ENCODE measurements around the gene NOM1.

NOM1 gene

DNA sequence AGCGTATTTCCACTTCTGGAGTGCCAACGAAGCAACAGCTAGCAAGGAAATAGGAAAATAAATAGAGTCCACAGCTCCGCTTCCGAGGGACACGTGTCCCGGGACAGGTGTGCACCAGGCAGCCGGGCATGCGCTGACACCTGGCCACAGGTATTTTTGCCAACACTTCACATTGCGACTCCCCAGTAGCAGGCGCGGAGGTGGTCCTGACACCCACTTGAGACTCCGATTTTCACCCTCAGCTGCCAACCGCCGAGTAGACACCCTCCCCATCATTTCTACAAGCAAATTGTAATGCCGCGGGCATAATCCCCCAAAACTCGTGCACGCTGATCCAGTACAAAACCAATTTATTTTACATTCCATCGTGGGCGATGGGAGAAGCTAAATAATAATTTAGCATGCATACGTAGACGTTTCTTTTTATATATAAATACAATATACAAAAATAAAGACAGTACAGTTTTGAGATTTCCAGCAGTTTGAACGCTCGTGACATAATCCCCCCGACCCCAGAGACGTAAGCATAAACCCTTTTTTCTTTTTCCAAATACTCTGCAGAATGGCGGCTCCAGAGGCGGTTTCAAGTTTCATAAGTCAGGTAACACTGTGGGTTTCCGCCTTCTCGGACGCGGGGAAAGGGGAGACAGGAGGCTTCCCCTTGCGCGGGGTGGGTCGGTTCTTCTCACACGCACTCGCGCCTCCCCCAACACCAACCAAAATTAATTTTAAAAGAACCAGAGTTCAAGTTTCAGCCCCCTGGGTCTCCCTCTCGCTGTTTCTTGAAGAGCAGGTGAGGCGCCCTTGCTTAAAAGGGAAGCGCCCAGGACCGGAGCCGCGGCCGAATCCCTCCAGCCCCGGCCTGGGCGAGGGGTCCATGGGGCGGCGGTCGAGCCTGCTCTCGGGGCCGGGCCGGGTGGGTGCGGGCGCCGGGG lies 55.3 kb downstream of the NOM1 start:
- DNase-seq (ENCODE audit: low spot score) = no peak

GRCh38 chr7:157005456-157006204 lies 56.1 kb downstream of the NOM1 start:
- no peak for DNase-seq (ENCODE audit: low spot score)

DNA sequence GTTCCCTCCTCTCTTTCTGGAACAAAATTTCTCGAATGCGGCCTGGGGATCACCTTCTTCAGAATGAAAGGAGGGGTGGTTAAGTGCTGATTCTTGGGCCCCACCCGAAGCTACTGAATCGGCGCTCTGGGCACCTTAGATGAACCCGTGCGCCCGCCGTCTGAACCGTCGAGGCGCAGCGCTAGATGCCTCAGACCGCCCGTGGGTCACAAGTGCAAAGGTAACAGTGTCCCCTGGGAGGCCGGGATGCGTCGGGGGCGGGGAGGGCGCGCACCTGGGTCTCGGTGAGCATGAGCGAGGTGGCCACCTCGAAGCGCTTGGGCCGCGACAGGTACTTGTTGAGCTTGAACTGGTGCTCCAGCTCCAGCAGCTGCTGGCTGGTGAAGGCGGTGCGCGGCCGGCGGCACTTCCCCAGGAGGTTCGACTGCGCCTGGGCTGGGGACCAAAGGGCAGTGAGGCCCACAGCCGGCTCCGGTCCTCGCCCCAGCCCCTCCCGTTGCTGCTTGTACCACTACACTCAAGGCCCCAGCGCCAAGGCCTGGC lies 56.8 kb downstream of the NOM1 start:
- DNase-seq (ENCODE audit: low spot score) = no peak

- no peak for DNase-seq (ENCODE audit: low spot score)
Measured at GRCh38 chr7:157006829-157007469, 57.4 kb downstream of the NOM1 start.

- DNase-seq (ENCODE audit: low spot score) = peak; percentile 59
Measured at GRCh38 chr7:157007470-157008066, 58.1 kb downstream of the NOM1 start.

DNA sequence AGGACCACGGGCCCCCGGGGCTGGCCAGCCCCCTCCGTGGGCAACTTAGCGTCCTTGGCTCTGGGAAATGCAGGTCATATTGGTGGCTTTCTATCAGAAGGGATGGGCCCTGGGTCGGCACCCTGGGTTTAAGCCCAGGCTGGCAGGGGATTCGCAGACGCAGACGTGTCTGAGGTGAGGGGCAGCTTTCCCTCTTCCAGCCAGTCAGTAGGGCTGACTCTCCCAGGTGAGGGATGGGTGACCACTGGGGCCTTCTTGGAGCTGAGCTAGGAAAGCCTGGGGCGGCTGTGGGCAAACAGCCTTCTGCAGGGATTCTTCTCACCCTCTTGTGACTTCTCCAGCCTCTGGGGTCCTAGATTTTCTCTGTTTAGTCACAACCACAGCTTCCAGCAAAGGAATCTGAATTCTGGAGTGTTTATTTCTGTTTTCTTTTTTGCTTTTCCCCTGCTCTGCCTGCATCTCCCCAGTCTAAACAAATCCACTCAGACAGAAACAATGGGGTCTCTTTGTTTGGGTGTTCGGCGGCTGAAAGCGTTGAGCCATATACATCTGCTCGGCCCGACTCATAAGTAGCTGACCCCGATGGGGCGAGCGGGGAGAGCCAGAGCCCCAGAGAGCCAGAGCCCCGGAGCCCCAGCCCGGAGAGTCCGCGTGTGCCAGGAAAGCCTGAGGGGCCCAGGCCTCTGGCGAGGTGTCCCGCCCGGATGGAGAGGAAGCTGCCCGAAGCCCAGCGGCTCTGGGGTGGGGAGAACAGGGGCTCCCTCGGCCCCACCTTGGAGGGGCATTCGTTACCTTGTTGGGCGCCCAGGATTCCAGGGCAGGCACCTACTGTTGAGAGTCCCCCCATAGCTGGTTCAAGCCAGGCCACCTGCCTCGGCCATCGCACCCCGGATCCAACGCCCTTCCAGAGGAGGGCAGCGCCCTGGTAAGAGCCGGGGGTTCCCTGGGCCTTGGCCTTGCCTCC lies 59.0 kb downstream of the NOM1 start:
- no peak for DNase-seq (ENCODE audit: low spot score)

GRCh38 chr7:157009170-157009777 lies 59.8 kb downstream of the NOM1 start:
- DNase-seq (ENCODE audit: low spot score) = peak; percentile 62

- DNase-seq (ENCODE audit: low spot score) = no peak
Measured at GRCh38 chr7:157009778-157010587, 60.5 kb downstream of the NOM1 start.

DNA sequence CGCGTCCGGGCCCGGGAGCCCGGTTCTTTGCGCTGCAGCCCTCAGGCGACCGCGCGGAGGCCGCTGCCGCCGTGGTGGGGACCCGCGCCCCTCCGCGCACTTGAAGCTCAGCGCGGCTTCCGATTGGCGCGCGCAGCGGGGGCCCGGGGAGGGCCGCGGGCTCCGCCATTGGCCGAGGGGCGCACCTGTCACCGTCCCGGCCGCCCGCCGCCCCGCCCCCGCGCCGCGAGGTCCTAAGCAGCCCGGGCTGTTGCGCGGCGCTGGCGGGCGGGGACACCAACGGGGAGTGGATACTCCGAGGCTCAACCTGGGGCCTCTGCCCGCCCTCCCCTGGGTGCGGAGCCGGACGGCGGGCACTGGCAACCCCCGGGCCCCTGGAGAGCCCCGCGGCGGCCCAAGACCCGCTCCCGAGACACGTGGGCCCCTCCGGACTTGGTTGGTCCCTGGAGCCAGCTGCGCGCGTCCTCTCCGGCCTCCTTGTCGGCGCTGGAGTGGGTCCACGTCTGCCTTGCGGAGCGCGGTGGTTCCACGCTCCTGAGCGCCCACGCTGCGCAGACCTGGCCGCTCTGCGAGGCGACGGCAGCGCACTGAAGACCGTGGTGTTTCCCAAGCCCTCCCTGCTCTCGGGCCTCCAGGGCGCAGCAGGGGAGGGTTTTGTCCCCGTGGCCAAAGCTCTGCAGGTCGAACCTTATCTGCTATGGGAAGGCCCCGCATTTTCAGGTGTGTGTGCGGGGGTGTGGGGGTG lies 61.2 kb downstream of the NOM1 start, which contains the start of gene MNX1:
Gene MNX1, minus strand, starts transcription at position 76 of the 745 bp plus-strand sequence. CDS start 313 bp downstream, outside the sequence.
- DNase-seq (ENCODE audit: low spot score) = peak; percentile 88

DNA sequence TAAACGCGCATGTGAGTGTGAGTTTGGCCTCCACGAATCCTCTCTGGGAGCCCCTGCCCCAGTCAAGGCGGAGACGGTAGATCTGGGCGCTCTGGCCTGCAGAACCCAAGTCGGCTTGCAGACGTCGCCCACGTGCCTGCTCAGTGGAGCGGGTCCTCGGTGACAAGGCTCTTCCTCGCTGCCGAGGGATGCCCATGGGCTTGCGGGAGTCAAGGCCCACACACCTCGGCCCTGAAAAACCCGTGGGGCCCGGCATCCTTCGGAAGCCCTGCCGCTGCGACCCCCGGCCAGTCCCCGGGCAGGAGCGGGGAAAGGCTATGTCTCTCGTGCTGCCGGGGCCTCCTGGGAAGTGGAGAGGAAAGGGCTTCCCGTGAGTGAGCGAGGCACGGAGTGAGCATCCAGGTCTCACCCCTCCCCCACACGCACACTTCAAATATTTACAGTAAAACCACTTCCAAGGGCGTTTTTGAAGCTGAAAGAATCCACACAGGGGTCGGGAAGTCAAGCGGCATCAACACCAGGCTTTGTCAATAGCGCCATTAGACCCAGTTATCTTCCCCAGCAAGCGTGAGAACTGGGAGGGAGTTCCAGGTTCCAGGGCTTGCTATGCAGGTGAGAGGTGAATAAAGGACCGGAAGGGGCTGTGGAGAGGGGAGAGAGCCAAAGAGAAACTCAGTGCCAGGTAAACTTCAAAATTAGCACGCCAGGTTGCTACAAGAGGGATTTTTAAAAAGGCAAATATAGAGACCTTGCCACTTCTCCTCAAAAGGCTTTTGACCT lies 62.0 kb downstream of the NOM1 start:
- DNase-seq (ENCODE audit: low spot score) = peak; percentile 76

DNA sequence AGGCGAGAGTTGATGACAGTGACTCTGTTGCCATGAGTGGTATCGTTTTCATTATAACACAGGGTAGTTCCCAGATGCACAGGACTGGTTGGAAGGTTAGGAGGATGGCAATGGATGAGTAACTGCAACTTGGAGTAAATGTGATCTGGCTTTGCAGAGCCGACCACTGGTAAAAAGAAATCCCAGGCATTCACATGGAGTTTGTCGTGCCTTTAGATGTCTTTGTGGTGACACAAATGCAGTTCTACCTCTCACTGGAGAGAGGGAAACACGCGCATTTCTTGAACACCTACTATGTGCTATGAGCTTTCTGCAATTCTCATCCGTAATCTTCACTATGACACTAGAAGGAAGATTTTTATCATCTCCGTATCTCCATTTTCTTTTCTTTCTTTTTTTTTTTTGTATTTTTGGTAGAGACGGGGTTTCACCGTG lies 62.6 kb downstream of the NOM1 start:
- DNase-seq (ENCODE audit: low spot score) = peak; percentile 65

- DNase-seq (ENCODE audit: low spot score) = no peak
Measured at GRCh38 chr7:157013101-157013500, 63.6 kb downstream of the NOM1 start.

DNA sequence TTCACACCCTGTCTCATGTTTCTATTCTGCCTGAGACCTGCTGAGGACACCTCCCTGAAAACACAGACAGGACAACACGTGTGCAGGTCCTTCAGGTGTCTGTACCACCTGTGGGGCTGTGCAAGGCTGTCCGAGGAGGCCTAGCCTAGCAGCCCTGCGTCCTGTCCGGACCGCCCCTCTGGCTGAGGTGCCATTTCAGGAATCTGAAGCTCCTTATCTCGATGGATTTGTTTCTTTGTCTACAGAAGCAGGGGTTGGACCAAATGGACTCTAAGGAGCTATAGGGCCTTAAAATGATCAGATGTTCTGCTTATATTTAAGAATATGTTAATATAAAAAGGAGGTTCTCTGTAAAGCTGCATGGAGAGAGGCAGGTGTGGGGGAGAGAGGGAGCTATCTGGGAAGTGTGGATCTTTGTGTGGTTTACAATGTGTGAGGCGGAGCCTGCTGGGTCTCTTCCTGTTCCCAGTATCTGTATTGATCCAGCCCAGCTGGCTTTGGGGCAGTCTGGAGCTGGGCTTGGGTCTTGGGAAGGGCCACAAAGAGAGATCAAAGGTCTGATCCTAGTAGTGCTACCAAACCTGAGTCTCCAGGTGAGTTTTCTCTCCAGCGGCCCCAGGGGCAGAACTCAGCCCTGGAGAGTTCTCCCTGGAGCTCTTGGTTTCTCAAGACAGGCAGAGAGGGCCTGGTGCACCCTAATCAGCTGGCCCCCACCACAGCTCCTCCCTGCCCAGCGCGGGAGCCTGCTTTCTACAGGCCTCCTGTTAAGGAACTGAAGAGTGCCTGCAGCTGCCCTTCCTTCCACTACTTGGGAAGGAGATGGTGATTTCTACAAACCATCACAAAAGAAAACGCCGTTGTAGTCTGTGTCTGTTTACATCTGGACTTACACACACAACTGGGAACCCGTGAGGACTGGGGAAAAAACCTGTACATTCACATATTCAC lies 64.4 kb downstream of the NOM1 start:
- DNase-seq (ENCODE audit: low spot score) = peak; percentile 11

GRCh38 chr7:157014635-157015555 lies 65.4 kb downstream of the NOM1 start:
- no peak for DNase-seq (ENCODE audit: low spot score)

- no peak for DNase-seq (ENCODE audit: low spot score)
Measured at GRCh38 chr7:157016024-157016351, 66.5 kb downstream of the NOM1 start.

Data from SW480 (cell line).